ENCODE measurements around the gene RAPGEF4. TPM values are rescaled to one million over a fixed set of nuclear protein-coding genes. Genes with fewer than 3 reads are reported as not detected.

The RAPGEF4 gene
- total RNA-seq, 1 experiment from 2014 or later, result 0.98 TPM

DNA sequence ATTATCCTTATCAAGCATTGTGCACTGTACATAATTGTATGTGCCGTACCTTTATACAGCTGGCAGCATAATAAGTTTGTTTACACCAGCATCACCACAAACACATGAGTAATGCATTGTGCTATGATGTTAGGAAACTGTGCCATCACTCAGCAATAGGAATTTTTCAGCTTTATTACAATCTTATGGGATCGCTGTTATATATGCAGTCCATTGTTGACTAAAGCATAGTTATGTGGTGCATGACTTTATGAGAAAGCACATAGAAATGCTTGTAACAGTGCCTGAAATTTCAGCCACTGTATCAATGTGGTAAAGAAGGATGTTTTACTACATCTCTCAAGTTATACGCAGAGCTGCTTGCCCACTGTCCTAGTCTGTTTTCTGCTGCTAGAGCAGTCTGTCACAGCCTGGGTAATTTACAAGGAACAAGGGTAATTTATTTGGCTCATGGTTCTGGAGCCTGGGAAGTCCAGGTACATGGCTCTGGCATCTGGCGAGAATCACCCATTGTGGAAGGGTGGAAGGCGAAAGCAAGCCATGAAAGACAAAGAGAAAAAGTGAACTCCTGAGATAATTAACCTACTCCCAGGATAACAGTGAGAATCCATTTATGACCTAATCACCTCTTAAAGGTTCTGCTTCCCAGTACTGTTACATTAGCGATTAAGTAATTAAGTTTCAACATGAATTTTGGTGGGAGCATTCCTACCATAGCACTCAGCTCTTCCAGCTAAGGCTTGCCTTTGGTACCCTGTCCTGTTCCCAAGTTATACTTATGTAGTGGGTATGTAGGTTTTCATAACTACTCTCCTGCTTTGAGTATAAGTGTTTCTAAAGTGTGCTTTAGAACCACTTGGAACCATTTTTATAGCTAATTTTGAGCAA is 344.6 kb downstream of the RAPGEF4 start:
- Mint-ChIP-seq H3K27me3 (ENCODE audit: insufficient read depth, unreplicated experiment) (no peaks in the 10 kb centered on the region), H3K4me3 (ENCODE audit: unreplicated experiment) (no peak overlapping the region), H3K36me3 (ENCODE audit: insufficient read depth, unreplicated experiment) (no peaks in the 10 kb centered on the region), H3K4me1 (ENCODE audit: low read depth, unreplicated experiment) (peaks cover 21% of the 10 kb centered on the region), H3K9me3 (ENCODE audit: unreplicated experiment) (no peaks in the 10 kb centered on the region), H3K27ac (ENCODE audit: unreplicated experiment) (no peak overlapping the region)
- Histone ChIP-seq H3K4me1 (peaks cover 9% of the 10 kb centered on the region), H3K27me3 (replicated peaks; ENCODE audit: control insufficient read depth, insufficient read depth, low read length) (no peaks in the 10 kb centered on the region), H3K4me3 (ENCODE audit: low read depth, low read length) (no peak overlapping the region), H3K36me3 (ENCODE audit: control insufficient read depth, insufficient read depth, low read length) (0 out of 2 replicates have a peak, but pooled peaks cover 1% of the 10 kb centered on the region), H3K9me3 (no peaks in the 10 kb centered on the region)
- TF ChIP-seq, protein P1, sequence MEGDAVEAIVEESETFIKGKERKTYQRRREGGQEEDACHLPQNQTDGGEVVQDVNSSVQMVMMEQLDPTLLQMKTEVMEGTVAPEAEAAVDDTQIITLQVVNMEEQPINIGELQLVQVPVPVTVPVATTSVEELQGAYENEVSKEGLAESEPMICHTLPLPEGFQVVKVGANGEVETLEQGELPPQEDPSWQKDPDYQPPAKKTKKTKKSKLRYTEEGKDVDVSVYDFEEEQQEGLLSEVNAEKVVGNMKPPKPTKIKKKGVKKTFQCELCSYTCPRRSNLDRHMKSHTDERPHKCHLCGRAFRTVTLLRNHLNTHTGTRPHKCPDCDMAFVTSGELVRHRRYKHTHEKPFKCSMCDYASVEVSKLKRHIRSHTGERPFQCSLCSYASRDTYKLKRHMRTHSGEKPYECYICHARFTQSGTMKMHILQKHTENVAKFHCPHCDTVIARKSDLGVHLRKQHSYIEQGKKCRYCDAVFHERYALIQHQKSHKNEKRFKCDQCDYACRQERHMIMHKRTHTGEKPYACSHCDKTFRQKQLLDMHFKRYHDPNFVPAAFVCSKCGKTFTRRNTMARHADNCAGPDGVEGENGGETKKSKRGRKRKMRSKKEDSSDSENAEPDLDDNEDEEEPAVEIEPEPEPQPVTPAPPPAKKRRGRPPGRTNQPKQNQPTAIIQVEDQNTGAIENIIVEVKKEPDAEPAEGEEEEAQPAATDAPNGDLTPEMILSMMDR (IDR thresholded peaks at IDR 0.05; ENCODE audit: insufficient read depth in 1 of 2, low read depth in 1 of 2, low read length in 1 of 2, severe bottlenecking in 1 of 2, unreplicated experiment in 1 of 2), result no peak
- ChIA-PET POLR2A (no interaction called here), CTCF (no interaction called here)
- no TSS peak for BruUV-seq (replicated peaks)
- intact Hi-C loops (cut with micrococcal nuclease; ENCODE audit: unreplicated experiment), result no loop called here
- DNase-seq, result no peak

DNA sequence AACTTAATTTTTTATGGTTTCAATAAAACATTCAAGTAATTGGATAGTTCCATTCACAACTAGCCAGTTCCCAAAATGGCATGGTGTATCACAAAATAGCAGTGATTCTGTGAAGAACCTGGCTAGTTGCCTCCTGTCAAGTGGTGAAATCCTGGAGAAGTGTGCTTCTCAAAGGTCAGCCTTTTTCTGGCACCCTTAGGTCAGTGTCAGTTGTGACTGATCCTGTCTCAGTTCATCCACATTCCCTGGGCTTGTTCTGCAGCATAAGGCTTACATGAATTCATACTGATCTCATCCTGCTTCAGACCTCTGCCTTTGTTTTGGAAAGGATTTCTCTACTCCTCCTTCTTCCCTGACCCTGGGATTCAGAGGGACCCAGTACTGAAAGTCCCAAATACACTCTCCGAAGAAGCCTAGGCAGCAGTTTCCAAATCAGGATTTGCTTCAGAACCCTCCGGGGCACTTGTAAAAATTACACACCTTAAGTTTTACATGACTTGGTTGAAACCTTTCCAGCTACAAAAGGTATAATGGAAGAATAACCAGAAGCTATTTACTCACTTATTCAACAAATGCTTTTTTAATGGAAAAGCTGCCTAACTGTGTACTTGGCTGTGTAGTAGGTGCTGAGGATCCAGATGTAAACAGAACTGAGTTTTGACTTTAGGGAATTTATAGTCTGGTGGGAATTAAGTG is 351.0 kb downstream of the RAPGEF4 start:
- no peak overlapping the region for H3K4me3 ChIP-seq (ENCODE audit: low read depth, low read length)
- peaks cover 15% of the 10 kb centered on the region for H3K4me1 Mint-ChIP-seq (ENCODE audit: low read depth, unreplicated experiment)
- TF ChIP-seq, protein P1 (IDR thresholded peaks at IDR 0.05; ENCODE audit: insufficient read depth in 1 of 2, low read depth in 1 of 2, low read length in 1 of 2, severe bottlenecking in 1 of 2, unreplicated experiment in 1 of 2), result no peak
- intact Hi-C loops (cut with micrococcal nuclease; ENCODE audit: unreplicated experiment), result no loop called here
- H3K36me3 Mint-ChIP-seq (ENCODE audit: insufficient read depth, unreplicated experiment), result peaks cover 12% of the 10 kb centered on the region
- no peaks in the 10 kb centered on the region for H3K27me3 ChIP-seq (replicated peaks; ENCODE audit: control insufficient read depth, insufficient read depth, low read length)
- H3K27me3 Mint-ChIP-seq (ENCODE audit: insufficient read depth, unreplicated experiment), result no peaks in the 10 kb centered on the region
- CTCF ChIA-PET, result no interaction called here
- POLR2A ChIA-PET, result no interaction called here
- no peak overlapping the region for H3K4me3 Mint-ChIP-seq (ENCODE audit: unreplicated experiment)
- H3K4me1 ChIP-seq, result peaks cover 9% of the 10 kb centered on the region; the same call in 1 of the 2 replicates
- H3K27ac Mint-ChIP-seq (ENCODE audit: unreplicated experiment), result no peak overlapping the region
- no peaks in the 10 kb centered on the region for H3K9me3 ChIP-seq
- H3K9me3 Mint-ChIP-seq (ENCODE audit: unreplicated experiment), result no peaks in the 10 kb centered on the region
- DNase-seq, result no peak
- no peaks in the 10 kb centered on the region for H3K36me3 ChIP-seq (ENCODE audit: control insufficient read depth, insufficient read depth, low read length)
- BruUV-seq (replicated peaks), result no TSS peak

DNA sequence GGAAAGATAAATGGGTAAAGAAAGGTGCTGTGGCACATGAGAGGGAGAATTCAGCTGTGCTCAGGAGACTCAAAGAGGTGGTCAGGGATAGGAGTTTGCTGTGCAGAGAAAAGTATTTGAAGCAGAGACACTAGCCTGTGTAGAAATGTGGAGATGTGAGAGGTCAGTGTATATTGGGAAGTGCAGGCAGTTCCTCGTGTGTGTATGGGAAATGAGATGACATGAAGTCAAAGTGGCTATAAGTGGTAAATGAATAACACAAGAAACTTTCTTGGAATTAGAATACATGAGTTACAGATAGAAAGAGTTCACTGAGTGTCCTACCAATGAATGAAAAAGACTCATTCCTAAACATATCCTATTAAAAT is 351.6 kb downstream of the RAPGEF4 start:
- TF ChIP-seq, protein P1 (IDR thresholded peaks at IDR 0.05; ENCODE audit: insufficient read depth in 1 of 2, low read depth in 1 of 2, low read length in 1 of 2, severe bottlenecking in 1 of 2, unreplicated experiment in 1 of 2), result no peak
- no TSS peak for BruUV-seq (replicated peaks)
- Mint-ChIP-seq H3K9me3 (ENCODE audit: unreplicated experiment) (no peaks in the 10 kb centered on the region), H3K36me3 (ENCODE audit: insufficient read depth, unreplicated experiment) (peaks cover 12% of the 10 kb centered on the region), H3K4me3 (ENCODE audit: unreplicated experiment) (no peak overlapping the region), H3K27ac (ENCODE audit: unreplicated experiment) (no peak overlapping the region), H3K4me1 (ENCODE audit: low read depth, unreplicated experiment) (peaks cover 12% of the 10 kb centered on the region), H3K27me3 (ENCODE audit: insufficient read depth, unreplicated experiment) (no peaks in the 10 kb centered on the region)
- no peak for DNase-seq
- H3K27me3 ChIP-seq (replicated peaks; ENCODE audit: control insufficient read depth, insufficient read depth, low read length), result no peaks in the 10 kb centered on the region
- intact Hi-C loops (cut with micrococcal nuclease; ENCODE audit: unreplicated experiment), result no loop called here
- ChIA-PET CTCF (no interaction called here), POLR2A (no interaction called here)
- no peaks in the 10 kb centered on the region for H3K9me3 ChIP-seq
- H3K36me3 ChIP-seq (ENCODE audit: control insufficient read depth, insufficient read depth, low read length), result no peaks in the 10 kb centered on the region; the same call in 1 of the 2 replicates
- H3K4me3 ChIP-seq (ENCODE audit: low read depth, low read length), result no peak overlapping the region
- peaks cover 9% of the 10 kb centered on the region; the same call in 1 of the 2 replicates for H3K4me1 ChIP-seq
